A549 (cell line): ENCODE data around the gene SLC16A12.

Experiments
- CTCF ChIP-seq: fragments of >200 bp; sonication (Bioruptor Twin); formaldehyde crosslinking; IDR thresholded peaks from 3 replicates; pipeline ENCODE4 v1.5.1; 2016
- JUN ChIP-seq, 2 experiments: fragments of >200 bp; sonication (Bioruptor Twin); formaldehyde crosslinking; IDR thresholded peaks; 2 replicates in 1 of 2; 3 replicates in 1 of 2; pipeline ENCODE4 v1.6.1; 2016 to 2017
- KDM1A ChIP-seq: fragments of 200-600 bp; sonication (generic); IDR thresholded peaks from 2 replicates; pipeline ENCODE4 v1.6.1; 2016; ENCODE audit warnings: low read depth, mild to moderate bottlenecking
- RFX5 ChIP-seq: fragments of 450-650 bp; IDR thresholded peaks from 2 replicates; pipeline ENCODE4 v1.7.1; 2014; ENCODE audit warnings: antibody characterized with exemption, mild to moderate bottlenecking, moderate library complexity
- ZC3H11A ChIP-seq: fragments of 450-650 bp; IDR thresholded peaks from 2 replicates; pipeline ENCODE4 v1.6.1; 2014; ENCODE audit warnings: antibody characterized with exemption, mild to moderate bottlenecking

GRCh38 chr10:89452193-89452592, 83.2 kb downstream of the SLC16A12 start:
- no peak for TF ChIP-seq KDM1A
- TF ChIP-seq JUN (IDR thresholded peaks at IDR 0.05) = no peak
- no peak for TF ChIP-seq CTCF
- no peak for TF ChIP-seq RFX5
- no peak for TF ChIP-seq ZC3H11A
